GF-D8 (cell line): ENCODE measurements around the gene LSMEM2.

Experiments used
- DNase-seq: peaks from one replicate; lab custom pipeline; 2025; lab: John Stamatoyannopoulos, UW

LSMEM2 gene

GRCh38 chr3:50322115-50322385, 43.2 kb downstream of the LSMEM2 start:
- no peak for DNase-seq

DNA sequence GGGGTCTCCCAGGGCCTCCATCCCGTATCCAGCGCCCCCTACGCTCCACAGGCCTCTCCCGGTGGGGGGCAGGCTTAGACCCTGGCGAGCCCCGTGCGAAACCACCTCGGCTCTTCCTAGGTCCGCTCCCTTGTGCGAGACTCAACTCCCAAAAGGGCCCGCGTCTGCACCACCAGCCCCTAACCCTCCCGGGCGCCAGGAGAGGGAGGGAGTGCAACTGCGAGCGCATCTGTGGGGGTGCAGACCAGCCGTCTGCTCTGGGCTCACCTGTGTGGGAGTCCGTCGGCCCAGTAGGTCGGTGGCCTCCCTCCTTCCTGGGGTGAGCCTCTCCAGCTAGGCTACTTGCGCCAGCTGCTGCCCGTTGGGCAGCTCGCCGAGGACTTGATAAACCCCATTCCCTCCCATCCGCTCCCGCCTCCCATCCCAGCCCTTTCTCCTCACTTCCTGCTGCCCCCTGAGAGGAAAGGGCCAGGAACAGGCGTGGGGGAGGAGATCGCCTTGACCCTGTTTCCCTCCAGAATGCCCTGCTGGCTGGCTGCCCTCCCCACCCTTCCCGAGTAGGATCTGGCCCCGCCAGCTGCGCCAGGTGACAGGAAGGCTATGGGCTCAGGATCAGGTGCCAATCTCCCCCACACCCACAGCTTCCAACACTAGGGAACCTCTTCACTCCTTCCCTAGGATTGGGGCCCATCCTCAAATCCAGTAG, 43.7 kb downstream of the LSMEM2 start, which contains the start of gene HYAL2:
HYAL2 (minus strand) TSS at position 360 of the 706 bp plus-strand sequence. CDS start 2,256 bp downstream, outside the sequence.
- DNase-seq, result no peak

GRCh38 chr3:50323092-50323600, 44.3 kb downstream of the LSMEM2 start:
- DNase-seq, result no peak

DNA sequence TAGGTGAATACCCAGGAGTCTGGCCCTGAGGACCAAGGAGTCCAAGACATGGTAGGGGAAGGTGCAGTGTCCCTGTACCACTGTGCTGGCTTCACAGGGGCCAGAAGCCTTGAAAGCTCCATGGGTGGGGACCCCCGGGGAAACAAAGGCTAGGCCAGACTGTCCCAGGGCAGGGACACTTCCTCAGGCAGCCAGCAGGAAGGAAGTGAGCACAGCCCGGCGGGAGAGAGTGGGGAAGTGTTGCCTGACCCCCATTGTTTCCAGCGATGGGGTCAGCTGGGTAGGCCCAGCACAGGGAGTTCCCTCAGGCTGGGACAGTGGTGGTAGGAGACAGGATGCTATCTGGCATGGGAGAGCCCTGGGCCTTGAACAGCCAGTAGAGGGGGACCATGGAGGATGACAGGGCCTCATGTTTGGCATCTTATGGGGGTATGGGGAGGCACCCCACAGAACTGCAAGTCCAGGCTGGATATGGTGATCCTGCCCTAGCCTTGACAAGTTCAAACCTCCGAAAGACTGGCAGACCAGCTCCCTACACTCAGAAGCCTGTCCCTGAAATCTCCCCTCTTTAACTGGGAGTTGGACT, 44.8 kb downstream of the LSMEM2 start:
- DNase-seq, result no peak

- DNase-seq, result peak; percentile 32
Measured at GRCh38 chr3:50324351-50325112, 45.6 kb downstream of the LSMEM2 start.

DNA sequence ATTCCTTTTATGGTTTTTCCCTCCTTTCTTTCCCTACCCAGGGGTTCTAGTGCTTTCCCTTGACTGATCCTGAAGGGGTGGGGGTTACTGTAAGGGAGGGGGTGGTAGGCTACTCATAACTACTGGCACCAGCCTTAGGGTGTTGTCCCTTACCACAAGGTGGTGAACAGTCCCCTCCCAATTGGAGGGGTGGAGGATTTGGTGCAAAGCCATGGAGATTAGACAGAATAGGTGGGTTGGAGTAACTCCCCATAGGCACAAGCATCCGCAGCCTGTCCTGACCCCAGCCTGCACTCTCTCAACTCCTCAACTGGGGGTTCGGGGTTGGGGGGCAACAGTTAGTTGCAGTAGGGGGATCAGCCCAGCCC, 46.2 kb downstream of the LSMEM2 start:
- DNase-seq, result no peak

GRCh38 chr3:50325497-50326181, 46.8 kb downstream of the LSMEM2 start:
- no peak for DNase-seq

- DNase-seq, result no peak
Measured at GRCh38 chr3:50326182-50326541, 47.3 kb downstream of the LSMEM2 start.

DNA sequence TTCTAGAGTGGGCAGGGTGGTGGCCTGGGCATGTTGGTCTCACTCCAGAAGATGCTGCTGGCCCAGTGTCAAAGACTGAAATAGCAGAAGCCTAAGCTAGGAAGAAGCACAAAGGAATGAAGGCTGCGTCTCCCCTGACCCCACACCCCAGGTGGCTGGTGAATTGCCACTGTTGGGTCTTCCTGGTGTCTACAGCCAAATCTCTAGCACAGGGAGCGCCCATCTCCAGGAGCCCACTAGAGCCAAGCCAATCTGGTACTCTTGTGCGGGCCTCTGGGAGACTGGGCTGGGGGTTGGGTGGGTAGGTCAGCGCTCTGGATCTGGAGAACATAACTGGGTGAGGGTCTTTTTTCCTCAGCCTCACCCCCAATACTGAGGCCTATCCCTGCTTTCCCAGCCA, 48.2 kb downstream of the LSMEM2 start:
- DNase-seq, result no peak

- peak; percentile 90 for DNase-seq
Measured at GRCh38 chr3:50327943-50328691, 49.2 kb downstream of the LSMEM2 start, which contains the start of gene TUSC2. TSS of gene TUSC2 (minus strand) at chr3:50328223. CDS start at chr3:50328099, 124 bp downstream.

GRCh38 chr3:50330330-50330729, 51.4 kb downstream of the LSMEM2 start:
- DNase-seq, result no peak

GRCh38 chr3:50331364-50331907, 52.5 kb downstream of the LSMEM2 start:
- DNase-seq, result no peak

GRCh38 chr3:50333744-50334328, 54.9 kb downstream of the LSMEM2 start:
- DNase-seq, result no peak

GRCh38 chr3:50334339-50335075, 55.6 kb downstream of the LSMEM2 start:
- no peak for DNase-seq

DNA sequence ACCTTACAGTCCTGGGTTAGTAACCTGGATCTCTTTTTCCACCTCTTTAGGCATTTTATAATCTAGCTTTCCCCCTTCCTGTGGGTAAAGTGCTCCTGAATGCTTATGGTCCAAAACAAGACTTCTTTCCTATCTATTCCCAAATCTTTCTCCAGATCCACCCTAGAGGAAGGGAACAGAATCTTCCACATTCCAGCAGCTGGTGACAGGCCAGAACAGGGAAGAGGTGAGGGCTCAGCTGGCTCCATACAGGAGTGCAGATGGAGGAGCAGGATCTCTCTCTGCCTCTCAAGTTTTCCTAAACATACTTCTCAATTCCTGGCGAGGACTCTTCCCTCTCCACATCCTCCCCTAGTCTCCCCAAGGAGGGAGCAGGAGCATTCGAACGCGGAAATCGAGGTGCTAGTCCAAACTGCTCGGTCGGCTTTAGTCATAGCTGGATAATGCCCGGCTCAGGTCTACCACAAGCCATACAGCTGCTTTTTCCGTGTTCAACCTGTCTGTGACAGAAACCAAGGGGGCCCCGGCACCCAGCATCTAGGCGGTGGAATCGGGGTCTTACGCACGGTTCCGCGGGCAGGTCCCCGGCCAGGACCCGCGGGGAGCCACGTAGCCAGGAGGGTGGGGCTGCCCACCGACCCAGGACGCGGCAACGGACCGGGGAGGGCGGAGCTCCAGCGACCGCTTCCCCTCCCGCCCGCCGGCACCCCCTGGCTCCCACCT, 57.7 kb downstream of the LSMEM2 start:
- no peak for DNase-seq

DNA sequence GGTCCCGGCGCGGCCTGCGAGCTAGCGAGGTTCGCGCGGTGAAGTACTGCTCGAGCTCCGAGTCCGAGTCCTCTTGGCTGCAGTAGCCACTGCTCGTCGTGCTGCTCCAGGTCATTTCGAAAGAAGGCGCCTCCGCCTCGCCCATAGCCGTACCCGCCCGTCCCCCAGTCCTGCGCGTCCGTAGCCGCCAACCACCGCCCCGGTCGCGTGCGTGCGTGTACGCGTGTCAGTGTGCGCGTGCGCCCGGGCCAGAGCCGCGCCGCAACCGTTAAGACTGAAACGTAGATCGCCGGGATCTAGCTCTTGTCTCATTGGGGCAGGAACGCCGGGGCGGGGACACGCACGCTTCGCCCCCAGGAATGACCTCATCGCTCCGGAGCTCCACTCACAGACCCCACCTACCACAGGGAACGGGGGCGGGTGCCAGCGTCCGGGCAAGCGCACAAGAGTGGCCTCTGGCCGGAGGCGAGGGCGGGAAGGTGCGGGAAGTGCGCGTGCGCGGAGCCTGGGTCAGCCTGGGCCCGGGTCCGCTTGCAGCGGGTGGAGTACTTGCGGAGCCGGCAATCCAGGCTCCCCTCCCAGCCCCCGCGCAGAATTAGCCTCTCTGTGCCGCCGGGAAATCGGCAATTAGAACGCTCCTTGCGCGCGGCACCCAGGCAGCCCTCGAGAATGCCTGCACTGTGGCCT, 58.4 kb downstream of the LSMEM2 start:
- DNase-seq, result peak; percentile 96
